ENCODE data around the gene VAV3. TPM values are rescaled to one million over a fixed set of nuclear protein-coding genes. Genes with fewer than 3 reads are reported as not detected.
"Not testable (repeated sequence)": the region's sequence is repeated elsewhere in the genome, so short reads cannot be mapped to it uniquely, and the experiment has no call there.

Gene VAV3
- total RNA-seq, 1 experiment from 2014 or later = 96.6 TPM

GRCh38 chr1:107894605-107895004 lies 70.4 kb downstream of the VAV3 start:
- DNase-seq (ENCODE audit: low read depth) = no peak

GRCh38 chr1:107893350-107893749 lies 71.6 kb downstream of the VAV3 start:
- DNase-seq (ENCODE audit: low read depth) = not testable (repeated sequence)

GRCh38 chr1:107889524-107889923 lies 75.5 kb downstream of the VAV3 start:
- DNase-seq (ENCODE audit: low read depth) = no peak

- DNase-seq (ENCODE audit: low read depth) = no peak
These were observed 81.4 kb downstream of the VAV3 start for GRCh38 chr1:107883562-107883961.

GRCh38 chr1:107879927-107880326 lies 85.1 kb downstream of the VAV3 start:
- no peak for DNase-seq (ENCODE audit: low read depth)

- DNase-seq (ENCODE audit: low read depth) = no peak
These were observed 85.6 kb downstream of the VAV3 start for GRCh38 chr1:107879346-107879745.

GRCh38 chr1:107877745-107878144 lies 87.2 kb downstream of the VAV3 start:
- no peak for DNase-seq (ENCODE audit: low read depth)

- DNase-seq (ENCODE audit: low read depth) = peak; percentile 34
These were observed 87.9 kb downstream of the VAV3 start for GRCh38 chr1:107877092-107877491.

- no peak for DNase-seq (ENCODE audit: low read depth)
These were observed 89.3 kb downstream of the VAV3 start for GRCh38 chr1:107875689-107876088.

GRCh38 chr1:107874221-107874620 lies 90.8 kb downstream of the VAV3 start:
- DNase-seq (ENCODE audit: low read depth) = no peak

- DNase-seq (ENCODE audit: low read depth) = no peak
These were observed 93.1 kb downstream of the VAV3 start for GRCh38 chr1:107871687-107872395.

GRCh38 chr1:107871259-107871658 lies 93.7 kb downstream of the VAV3 start:
- DNase-seq (ENCODE audit: low read depth) = no peak

GRCh38 chr1:107870696-107871095 lies 94.3 kb downstream of the VAV3 start:
- DNase-seq (ENCODE audit: low read depth) = no peak

- DNase-seq (ENCODE audit: low read depth) = no peak
These were observed 97.1 kb downstream of the VAV3 start for GRCh38 chr1:107867897-107868296.

- no peak for DNase-seq (ENCODE audit: low read depth)
These were observed 97.6 kb downstream of the VAV3 start for GRCh38 chr1:107867422-107867821.

GRCh38 chr1:107866870-107867269 lies 98.1 kb downstream of the VAV3 start:
- DNase-seq (ENCODE audit: low read depth) = no peak

- DNase-seq (ENCODE audit: low read depth) = no peak
These were observed 99.4 kb downstream of the VAV3 start for GRCh38 chr1:107865627-107866026.

GRCh38 chr1:107863342-107863741 lies 101.6 kb downstream of the VAV3 start:
- DNase-seq (ENCODE audit: low read depth) = no peak

GRCh38 chr1:107862064-107862463 lies 102.9 kb downstream of the VAV3 start:
- DNase-seq (ENCODE audit: low read depth) = no peak

- DNase-seq (ENCODE audit: low read depth) = no peak
These were observed 106.7 kb downstream of the VAV3 start for GRCh38 chr1:107858323-107858722.

- DNase-seq (ENCODE audit: low read depth) = no peak
These were observed 113.6 kb downstream of the VAV3 start for GRCh38 chr1:107851418-107851817.

GRCh38 chr1:107844541-107845194 lies 120.3 kb downstream of the VAV3 start:
- DNase-seq (ENCODE audit: low read depth) = not testable (repeated sequence)

- DNase-seq (ENCODE audit: low read depth) = no peak
These were observed 121.0 kb downstream of the VAV3 start for GRCh38 chr1:107843989-107844388.

- no peak for DNase-seq (ENCODE audit: low read depth)
These were observed 122.7 kb downstream of the VAV3 start for GRCh38 chr1:107842241-107842640.
